Thyroid gland (tissue), 4 donors: ENCODE results near the gene KRTAP10-9.
"Not testable (repeated sequence)": the region's sequence is repeated elsewhere in the genome, so short reads cannot be mapped to it uniquely, and the experiment has no call there.

ENCODE experiments used
- CTCF ChIP-seq, 6 experiments: fragments of 200-600 bp in 3 of 6; fragments of 450-650 bp in 3 of 6; sonication (generic) in 3 of 6; IDR thresholded peaks; one replicate each; pipeline ENCODE4 v1.5.1; 2016 to 2019; ENCODE audit warnings: antibody characterized with exemption in 6 of 6, mild to moderate bottlenecking in 2 of 6, inconsistent platforms in 1 of 6, moderate library complexity in 1 of 6
- POLR2A ChIP-seq, 2 donors: fragments of 450-650 bp; IDR thresholded peaks; one replicate each; pipeline ENCODE4 v1.6.1; 2017; ENCODE audit warnings: antibody characterized with exemption in 2 of 2, mild to moderate bottlenecking in 2 of 2, moderate library complexity in 1 of 2

GRCh38 chr21:44590897-44591800 lies 35.7 kb upstream of the KRTAP10-9 start:
- TF ChIP-seq CTCF, POLR2A (IDR thresholded peaks at IDR 0.05): not testable (repeated sequence)
